ENCODE data around the gene GALNT11.

DNA sequence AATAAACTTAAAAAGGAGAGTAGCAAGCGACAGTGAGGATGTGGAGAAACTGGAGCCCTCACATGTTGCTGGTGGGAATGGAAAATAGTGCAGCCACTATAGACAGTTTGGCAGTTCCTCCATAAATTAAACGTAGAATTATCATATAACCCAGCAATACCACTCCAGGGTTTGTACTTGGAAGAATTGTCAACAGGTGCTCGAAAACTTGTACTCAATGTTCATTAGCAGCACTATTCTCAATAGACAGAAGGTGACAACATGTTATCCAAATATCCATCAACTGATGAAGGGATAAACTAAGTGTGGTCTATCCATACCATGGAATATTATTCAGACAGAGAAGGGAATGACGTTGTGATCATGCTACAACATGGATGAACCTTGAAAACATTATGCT, 71.9 kb downstream of the GALNT11 start:
- TF ChIP-seq CTCF (IDR thresholded peaks at IDR 0.05) (no peak), POLR2A (IDR thresholded peaks at IDR 0.05) (no peak), EP300 (IDR thresholded peaks at IDR 0.05) (no peak)
